HG03565 (cell line): ENCODE measurements around the gene NCKAP5.
"Not testable (repeated sequence)": the region's sequence is repeated elsewhere in the genome, so short reads cannot be mapped to it uniquely, and the experiment has no call there.

ENCODE experiments used
- ATAC-seq: cut with Tn5 transposase; IDR thresholded peaks from one replicate; pipeline ENCODE4 v1.9.1; 2021; ENCODE audit warnings: mild to moderate bottlenecking, moderate library complexity; ENCODE audit not compliant: unreplicated experiment

Gene NCKAP5

GRCh38 chr2:133241224-133241571 lies 327.1 kb downstream of the NCKAP5 start:
- ATAC-seq, result no peak

- no peak for ATAC-seq
Measured at GRCh38 chr2:133240491-133241223, 327.6 kb downstream of the NCKAP5 start.

GRCh38 chr2:133235968-133236367 lies 332.3 kb downstream of the NCKAP5 start:
- no peak for ATAC-seq

- no peak for ATAC-seq
Measured at GRCh38 chr2:133232556-133232955, 335.7 kb downstream of the NCKAP5 start.

GRCh38 chr2:133231264-133231663 lies 337.0 kb downstream of the NCKAP5 start:
- no peak for ATAC-seq

GRCh38 chr2:133229974-133230373 lies 338.3 kb downstream of the NCKAP5 start:
- ATAC-seq, result no peak

GRCh38 chr2:133223226-133223625 lies 345.0 kb downstream of the NCKAP5 start:
- no peak for ATAC-seq

- ATAC-seq, result no peak
Measured at GRCh38 chr2:133221398-133221797, 346.9 kb downstream of the NCKAP5 start.

GRCh38 chr2:133218204-133218603 lies 350.1 kb downstream of the NCKAP5 start:
- no peak for ATAC-seq

- no peak for ATAC-seq
Measured at GRCh38 chr2:133215477-133215876, 352.8 kb downstream of the NCKAP5 start.

GRCh38 chr2:133213651-133214050 lies 354.6 kb downstream of the NCKAP5 start:
- no peak for ATAC-seq

GRCh38 chr2:133209325-133209724 lies 358.9 kb downstream of the NCKAP5 start:
- no peak for ATAC-seq

- ATAC-seq, result not testable (repeated sequence)
Measured at GRCh38 chr2:133206666-133207065, 361.6 kb downstream of the NCKAP5 start.

GRCh38 chr2:133204421-133204820 lies 363.8 kb downstream of the NCKAP5 start:
- no peak for ATAC-seq

- no peak for ATAC-seq
Measured at GRCh38 chr2:133200684-133201421, 367.4 kb downstream of the NCKAP5 start.

- no peak for ATAC-seq
Measured at GRCh38 chr2:133198678-133199077, 369.6 kb downstream of the NCKAP5 start.

- ATAC-seq, result no peak
Measured at GRCh38 chr2:133197156-133197555, 371.1 kb downstream of the NCKAP5 start.

GRCh38 chr2:133194777-133195335 lies 373.4 kb downstream of the NCKAP5 start:
- no peak for ATAC-seq

GRCh38 chr2:133194362-133194655 lies 374.0 kb downstream of the NCKAP5 start:
- no peak for ATAC-seq

GRCh38 chr2:133193544-133194361 lies 374.5 kb downstream of the NCKAP5 start:
- ATAC-seq, result no peak

- ATAC-seq, result no peak
Measured at GRCh38 chr2:133192028-133192427, 376.2 kb downstream of the NCKAP5 start.
